ENCODE results near the gene CTBP2.
"Not testable (repeated sequence)": the region's sequence is repeated elsewhere in the genome, so short reads cannot be mapped to it uniquely, and the experiment has no call there.

CTBP2 gene

DNA sequence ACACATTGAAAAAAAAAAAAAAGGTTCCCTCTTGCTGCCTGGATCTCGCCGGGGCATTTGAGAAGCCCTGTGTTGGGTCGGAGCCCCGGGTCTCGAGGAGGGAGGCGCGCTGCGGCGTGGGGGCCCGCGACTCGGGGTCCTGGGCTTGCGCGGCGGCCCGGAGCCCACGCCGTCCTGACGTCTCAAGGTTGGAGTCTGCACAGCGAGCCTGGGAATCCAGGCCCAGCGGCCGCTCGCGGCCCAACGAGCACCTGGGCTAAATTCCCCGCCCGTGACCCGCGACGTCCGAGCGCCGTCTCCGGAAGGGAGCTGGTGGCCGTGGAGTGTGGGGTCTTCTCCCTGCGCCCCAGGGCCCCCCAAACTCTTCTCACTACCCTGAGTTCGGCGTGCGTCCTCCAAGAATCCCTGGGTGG is 1.4 kb upstream of the CTBP2 start:
- DNase-seq (ENCODE audit: low read depth, low spot score) = no peak
- no peak overlapping the region for H3K4me3 ChIP-seq (ENCODE audit: low read length)

DNA sequence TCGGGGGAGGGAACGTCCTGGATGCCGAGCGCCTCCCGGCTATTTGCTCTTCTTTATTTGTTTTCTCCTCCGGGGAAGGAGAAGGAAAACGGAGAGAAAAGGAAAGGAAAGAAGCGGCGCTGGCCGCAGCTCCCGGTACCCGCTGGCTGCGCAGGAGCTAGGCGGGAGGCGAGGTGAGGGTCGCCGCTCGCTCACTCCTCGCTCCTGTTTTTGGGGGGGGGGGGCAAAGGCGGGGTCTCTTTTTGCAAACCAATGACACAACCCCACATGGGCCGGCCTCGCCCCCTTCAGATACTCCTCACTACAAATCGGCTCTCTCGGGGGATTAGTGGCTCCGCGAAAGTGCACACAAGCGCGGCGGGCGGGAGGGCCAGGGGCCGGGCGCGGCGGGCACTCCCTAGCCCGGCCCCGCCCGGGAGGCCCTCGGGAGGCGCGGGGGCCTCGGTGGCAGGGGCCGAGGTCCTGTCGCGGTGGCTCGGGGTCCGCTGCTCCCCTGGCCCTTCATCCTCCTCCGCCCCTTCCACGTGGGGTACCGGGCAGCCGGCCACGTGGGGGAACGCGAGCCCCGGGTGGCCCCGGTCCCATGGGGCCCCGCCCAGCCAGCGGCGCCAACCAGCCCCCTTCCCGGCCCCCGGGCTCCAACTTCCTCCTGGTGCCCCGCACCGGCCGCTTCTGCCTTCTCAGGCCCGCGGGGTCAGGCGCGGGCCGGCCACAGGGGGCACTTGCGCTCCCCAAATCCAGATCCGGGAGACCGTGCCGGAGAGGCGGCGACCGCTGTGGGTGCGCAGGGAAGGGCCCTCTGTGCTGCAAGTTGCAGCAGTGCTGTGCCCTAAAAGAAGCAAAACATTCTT is 718 bp upstream of the CTBP2 start:
- H3K4me3 ChIP-seq (ENCODE audit: low read length) = no peak overlapping the region
- no peak for DNase-seq (ENCODE audit: low read depth, low spot score)

DNA sequence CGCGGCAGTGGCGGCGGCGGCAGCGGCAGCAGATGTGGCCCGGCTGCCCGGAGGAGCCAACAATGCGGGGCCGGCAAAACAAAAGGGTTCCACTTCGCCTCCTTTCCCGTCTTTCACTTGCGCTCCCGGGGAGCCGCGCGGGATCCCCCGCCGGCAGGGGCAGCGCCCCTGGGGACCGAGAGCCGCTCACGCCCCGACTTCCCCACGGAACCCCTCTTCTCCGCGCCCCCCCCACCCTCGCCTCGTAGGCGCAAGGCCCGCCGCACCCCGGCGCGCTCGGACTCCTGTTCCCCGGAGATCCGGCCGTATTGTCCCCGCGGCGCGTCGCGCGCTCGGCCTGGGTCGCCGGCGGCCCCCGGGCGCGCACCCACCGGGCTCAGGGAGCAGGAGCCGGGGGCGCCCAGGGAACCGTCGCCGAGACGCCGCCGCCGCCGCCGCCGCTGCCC is 854 bp downstream of the CTBP2 start:
- no peak for DNase-seq (ENCODE audit: low read depth, low spot score)
- H3K4me3 ChIP-seq (ENCODE audit: low read length) = no peak overlapping the region

DNA sequence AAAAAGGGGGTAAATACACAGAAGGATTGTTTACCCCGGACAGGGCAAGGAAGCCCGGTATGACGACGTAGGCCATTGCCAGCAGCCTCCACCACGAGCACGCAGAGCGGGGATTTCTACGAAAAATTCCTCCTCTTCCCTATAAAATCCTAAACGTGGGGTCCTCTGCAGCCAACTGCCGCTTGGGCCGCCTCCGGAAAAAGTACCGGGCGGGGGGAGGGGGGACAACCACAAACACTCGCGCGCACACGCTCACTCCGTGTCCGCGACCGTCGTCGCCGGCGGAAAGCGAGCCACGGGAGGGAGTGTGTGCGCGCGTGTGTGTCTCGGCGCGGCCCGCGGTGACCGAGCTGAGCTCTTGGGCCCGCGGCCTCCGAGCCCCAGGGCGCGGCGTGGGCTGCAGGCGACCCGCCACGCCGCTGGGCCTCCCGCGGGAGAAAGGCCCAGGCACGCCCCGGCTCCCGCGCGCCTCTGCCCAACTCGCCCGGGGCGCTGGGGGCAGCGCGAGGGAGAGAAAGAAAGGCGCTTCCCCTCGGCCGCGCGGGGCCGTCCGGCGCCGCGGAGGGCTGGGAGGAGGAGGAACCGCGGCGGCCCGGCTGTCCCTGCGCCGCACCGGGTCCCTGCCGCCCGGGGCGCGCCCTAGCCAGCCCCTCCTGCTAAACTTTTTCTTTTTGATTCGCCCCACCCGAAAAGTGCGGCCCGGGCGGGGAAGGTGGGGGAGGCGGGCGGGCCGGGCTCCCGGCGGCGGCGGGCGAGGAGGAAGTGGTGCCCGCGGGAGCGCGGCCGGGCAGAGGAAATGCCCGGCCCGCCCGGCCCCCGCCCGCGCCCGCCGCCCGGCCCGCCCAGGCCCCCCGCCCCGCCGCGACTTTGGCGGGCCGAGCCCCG is 1.5 kb downstream of the CTBP2 start:
- H3K4me3 ChIP-seq (ENCODE audit: low read length) = no peak overlapping the region
- DNase-seq (ENCODE audit: low read depth, low spot score) = no peak

DNA sequence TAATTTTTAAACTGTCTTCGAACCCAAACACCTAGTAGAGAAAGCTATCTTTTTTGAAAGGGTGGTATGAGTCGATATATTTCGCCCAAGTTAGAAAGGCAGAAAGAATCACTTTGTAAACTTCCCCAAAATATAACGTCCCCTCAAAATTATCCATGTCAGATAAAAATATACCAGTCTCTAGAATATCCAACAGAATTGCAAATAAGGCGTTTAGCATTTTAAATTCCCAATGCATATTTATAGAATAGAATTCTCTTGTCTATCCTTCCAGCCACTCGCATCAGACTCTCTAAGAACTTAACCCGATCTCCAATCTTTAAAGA is 2.1 kb downstream of the CTBP2 start:
- H3K4me3 ChIP-seq (ENCODE audit: low read length) = no peak overlapping the region
- DNase-seq (ENCODE audit: low read depth, low spot score) = no peak

DNA sequence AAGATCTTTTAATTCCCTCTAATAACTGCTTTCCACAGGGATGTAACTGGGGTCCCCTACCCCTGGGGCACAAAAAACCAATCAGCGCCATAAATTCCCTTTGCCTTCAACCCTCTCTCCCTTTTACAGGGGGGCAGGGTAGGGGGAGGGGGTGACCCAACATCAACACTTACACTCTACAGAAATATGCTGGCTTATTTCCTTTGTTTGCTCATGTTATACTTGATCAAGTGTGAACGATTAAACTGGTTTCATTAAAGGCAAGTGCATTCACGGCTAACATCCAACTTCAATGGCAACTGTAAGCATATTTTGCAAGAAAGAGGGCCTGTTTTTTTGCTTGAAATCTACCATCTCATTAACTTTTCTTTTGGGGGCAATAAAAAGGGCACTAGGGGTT is 2.9 kb downstream of the CTBP2 start:
- no peak for DNase-seq (ENCODE audit: low read depth, low spot score)
- H3K4me3 ChIP-seq (ENCODE audit: low read length) = no peak overlapping the region

DNA sequence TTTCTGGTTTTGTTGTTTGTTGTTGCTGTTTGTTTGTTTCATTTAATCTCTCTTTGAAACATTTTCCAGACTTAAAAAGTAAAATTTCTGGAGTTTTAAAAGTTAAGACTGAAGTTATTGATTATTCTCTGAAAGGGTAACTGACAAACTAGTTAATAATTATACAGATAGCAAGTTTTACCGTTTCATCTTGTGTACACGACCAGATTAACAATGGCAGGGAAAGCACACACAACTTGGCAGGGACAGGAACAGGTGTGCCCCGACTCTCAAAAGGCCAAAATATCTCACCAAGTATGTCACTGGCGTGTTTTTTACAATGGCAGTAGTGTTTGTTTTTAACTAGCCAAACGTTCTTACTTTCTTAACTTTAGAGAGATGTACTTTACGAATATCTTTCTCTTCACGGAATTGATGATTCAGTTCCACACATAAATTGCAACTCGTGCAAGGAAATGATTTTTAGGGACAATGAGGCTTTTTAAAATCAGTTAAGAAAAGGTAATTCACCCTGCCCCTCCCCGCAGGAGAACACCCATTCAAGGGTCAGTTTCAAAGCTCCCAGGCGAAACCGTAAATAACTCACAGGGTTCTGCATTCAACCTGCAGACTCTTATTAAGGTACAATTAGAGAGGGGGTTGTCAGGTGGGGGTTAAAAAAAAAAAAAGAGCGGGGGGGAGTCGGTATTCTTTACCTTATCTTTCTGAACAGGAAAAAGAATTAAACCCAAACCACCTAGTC is 3.5 kb downstream of the CTBP2 start:
- H3K4me3 ChIP-seq (ENCODE audit: low read length) = no peak overlapping the region
- no peak for DNase-seq (ENCODE audit: low read depth, low spot score)

DNA sequence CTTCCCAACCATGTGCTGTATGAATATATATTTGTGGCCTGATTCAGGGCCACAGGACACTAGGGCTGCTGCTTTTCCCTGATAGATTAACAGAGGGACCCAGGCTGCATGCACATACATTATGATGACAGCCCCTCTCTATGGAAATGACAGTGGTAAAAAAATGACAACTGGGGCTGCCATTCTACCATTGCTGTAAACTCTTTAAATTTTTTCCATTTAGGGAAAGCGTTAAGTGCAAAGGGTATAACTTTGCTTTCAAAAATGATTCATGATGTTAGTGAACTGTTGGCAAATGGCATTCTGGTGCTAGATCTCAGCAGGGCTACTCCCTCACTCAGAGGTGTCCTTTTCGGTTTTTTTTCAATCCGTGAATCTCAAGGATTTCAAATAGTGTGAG is 4.2 kb downstream of the CTBP2 start:
- no peak overlapping the region for H3K4me3 ChIP-seq (ENCODE audit: low read length)
- DNase-seq (ENCODE audit: low read depth, low spot score) = no peak

DNA sequence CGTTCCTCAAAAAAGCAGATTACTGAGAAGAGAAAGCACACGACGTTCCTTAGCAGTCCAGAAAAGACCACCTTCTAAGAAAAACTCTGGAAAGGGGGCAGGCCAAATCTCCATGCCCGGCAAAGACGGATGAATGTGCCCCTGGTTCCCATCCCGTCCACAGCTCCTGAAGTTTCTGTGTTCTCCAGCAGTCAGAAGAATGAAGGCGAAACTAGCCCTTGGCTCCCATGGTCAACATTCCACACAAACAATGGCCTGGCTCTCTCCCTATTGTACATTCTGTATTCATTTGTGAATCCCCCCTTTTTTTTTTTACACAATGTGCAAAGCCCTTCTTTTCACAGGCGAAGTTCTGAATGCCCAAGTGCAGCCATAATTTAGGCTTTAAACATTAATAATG is 5.3 kb downstream of the CTBP2 start:
- H3K4me3 ChIP-seq (ENCODE audit: low read length) = no peak overlapping the region
- DNase-seq (ENCODE audit: low read depth, low spot score) = no peak

DNA sequence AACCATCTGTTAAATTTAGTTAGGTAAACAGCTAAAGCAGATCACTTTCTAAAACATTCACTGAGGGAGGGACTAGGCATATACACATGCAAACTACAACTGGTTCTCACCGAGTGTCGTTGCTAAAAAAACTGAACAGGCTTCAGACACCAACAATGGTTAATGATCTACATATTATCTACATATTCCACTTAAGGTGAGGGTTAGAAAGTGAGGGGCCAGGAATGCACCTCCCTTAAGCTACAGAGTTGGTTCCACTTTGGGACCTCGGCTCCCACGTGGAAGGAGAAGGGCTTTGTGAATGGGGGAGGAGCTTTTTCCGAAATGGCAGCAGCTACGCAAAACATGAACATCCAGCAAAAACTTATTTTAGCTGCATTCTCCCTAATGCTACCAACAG is 5.8 kb downstream of the CTBP2 start:
- no peak overlapping the region for H3K4me3 ChIP-seq (ENCODE audit: low read length)

DNA sequence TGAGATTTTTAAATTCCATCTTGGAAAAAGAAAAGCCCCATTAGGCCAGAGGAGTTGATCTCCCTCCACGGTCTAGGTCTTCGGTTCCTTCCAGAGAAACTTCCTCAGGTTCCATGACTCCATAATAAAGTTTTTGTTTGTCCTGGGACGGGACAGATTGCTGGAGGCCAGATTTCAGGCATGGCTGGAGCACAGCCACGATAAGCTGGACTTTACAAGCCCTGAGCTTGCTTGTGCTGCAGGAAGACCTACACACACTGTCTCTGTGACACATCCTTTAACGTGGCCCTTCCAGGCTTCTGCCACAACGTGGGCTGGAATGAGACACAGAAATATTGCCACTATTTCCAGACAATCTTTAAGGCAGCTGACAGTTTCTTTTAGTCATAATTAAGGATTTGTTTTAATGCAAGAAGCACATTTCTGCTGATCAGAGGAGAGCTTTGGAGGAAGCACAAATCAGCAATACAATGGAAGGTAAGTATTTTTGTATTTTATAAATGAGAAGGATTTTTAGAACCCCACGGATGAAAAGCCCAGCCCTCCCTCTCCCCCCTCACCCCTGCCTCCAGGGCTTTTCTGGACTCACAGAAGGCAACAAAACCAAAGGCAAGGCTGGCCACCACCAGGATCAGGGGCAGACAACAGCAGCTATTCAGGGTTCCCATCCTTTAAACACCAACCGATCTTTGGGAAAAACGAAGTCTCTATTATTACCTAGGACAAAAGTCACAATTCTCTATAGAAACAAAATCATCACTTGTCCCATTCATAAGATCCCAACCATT is 6.5 kb downstream of the CTBP2 start:
- H3K4me3 ChIP-seq (ENCODE audit: low read length) = no peak overlapping the region
- no peak for DNase-seq (ENCODE audit: low read depth, low spot score)

More for the DNA sequence above, 5.8 kb downstream of the CTBP2 start:
- DNase-seq (ENCODE audit: low read depth, low spot score) = no peak

DNA sequence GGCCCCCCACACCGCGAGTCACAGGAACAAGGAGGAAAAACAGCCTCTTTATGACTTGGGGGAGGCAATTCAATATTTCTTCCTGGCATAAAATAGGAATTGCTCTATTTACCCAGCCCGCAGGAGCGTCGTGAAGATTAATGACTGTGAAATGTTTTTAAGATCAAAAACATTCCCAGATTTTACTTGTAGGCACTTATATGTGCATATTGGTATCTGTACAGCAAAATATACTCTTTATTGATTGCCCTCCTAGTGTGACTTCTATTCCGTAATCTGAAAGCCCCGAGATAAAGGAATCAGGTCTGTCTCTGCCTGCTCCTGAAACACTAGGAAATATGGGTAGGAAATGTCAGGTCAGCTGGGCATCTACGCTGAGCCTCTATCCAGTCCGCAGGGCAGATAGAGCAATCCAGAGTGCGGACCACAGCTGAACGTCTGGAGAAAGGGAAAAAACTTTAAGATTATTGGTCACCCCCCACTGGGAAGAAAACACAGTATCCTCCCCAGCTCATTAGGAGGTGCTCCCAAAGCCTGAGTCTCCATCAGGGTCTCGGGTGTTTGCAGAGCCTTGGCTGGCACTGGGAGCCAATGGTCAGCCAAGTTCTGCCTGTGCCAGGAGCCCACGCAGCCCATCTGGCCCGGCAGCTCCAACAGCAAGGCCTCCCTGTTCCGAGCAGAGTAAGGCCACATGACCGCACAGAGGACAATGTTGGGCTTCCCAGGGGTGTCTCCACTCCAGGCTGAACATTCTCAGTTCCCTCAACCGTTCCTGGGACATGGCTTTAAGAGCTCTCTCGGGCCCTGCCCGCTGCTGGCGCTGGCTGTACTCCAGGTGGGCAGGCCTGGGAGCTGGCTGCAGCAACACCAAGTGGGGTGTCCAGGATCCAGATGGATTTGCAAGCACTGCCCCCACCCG is 7.7 kb downstream of the CTBP2 start:
- DNase-seq (ENCODE audit: low read depth, low spot score) = no peak
- no peak overlapping the region for H3K4me3 ChIP-seq (ENCODE audit: low read length)

DNA sequence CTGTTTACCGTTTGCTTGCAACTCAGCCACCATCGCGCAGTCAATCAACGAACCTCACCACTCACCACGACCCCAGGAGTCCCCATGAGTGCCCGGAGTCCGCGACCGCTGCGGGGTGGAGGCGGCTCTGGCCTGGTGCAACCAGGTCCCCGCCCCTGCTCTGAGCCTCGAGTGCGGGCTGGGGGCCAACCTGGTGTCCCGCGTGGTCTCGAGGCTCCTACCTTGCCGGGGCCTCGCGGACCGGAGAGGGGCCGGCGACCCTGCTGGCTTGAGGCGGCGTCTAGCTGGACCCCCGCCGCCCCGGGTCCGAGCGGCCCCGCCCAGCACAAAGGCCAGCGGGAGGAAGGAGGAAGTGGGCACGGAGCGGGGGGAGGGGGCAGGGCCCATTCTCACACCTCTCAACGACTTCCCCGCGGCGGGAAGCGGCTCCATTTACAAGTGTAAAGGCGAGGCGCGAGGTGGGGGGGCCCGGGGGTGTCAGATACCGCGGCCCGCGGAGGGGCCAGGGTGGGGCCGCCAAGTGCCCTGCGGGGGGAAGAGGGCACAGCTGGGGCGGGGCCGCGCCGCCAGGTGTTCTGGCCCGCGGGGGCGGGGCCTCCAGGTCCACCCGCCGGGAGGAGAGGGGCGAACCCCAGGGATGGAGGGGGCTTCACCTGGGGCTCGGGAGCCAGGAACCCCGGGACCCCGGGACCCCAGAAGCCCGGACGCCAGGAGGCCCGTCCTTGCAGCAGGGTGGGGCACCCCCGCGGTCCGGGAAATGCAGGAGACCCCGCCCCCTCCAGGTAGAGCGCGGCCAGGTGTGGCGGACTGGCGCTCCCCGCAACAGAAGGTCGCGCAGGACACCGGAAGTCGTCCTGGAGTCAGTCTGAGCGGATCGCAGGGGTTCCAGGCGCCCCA is 8.6 kb downstream of the CTBP2 start:
- no peak for DNase-seq (ENCODE audit: low read depth, low spot score)
- H3K4me3 ChIP-seq (ENCODE audit: low read length) = no peak overlapping the region

DNA sequence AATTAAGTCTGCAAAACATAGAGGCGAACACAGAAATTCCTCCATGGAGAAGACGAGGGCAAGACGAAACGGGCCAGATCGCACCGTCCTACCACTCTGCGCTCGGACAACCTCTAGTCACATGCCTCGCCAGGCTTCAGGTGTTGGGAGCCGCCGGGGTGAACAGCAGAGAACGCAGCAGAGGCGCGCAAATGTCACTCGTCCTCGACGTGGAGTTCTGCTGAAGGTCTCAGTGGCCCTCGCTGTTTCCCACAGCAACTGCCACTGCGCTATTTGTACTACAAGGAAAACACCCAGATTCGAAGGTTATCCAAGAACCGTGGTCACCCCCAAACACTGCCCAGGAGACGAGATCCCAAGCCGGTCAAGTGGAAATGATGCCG is 9.2 kb downstream of the CTBP2 start:
- DNase-seq (ENCODE audit: low read depth, low spot score) = no peak
- H3K4me3 ChIP-seq (ENCODE audit: low read length) = no peak overlapping the region

DNA sequence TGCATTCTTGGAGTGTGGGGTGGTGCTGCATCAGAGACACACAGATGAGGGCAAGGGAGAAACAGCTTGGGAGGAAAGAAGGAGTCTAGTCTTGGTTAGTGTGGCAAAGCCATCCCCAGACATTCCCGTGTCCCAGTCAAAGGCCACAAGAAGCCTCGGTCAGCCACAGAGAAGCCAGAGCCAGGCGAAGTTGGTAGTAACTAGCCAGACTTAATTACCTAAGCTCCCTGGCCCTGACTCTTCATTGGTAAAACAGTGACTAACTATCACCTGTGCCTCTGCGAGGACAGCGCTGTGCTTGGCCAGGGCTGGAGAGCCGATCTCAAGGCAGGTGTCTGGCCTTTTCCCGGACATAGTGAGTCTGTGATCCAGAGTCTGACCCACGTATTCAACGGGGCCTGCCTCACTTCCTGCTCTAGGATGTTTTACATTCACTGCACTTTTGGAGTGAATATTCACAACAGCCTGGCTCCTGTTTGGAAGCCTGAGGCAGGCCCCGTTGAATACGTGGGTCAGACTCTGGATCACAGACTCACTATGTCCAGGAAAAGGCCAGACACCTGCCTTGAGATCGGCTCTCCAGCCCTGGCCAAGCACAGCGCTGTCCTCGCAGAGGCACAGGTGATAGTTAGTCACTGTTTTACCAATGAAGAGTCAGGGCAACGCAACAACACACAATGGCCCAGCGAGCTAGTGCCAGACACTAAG is 9.8 kb downstream of the CTBP2 start:
- DNase-seq (ENCODE audit: low read depth, low spot score); H3K4me3 ChIP-seq (ENCODE audit: low read length): not testable (repeated sequence)

DNA sequence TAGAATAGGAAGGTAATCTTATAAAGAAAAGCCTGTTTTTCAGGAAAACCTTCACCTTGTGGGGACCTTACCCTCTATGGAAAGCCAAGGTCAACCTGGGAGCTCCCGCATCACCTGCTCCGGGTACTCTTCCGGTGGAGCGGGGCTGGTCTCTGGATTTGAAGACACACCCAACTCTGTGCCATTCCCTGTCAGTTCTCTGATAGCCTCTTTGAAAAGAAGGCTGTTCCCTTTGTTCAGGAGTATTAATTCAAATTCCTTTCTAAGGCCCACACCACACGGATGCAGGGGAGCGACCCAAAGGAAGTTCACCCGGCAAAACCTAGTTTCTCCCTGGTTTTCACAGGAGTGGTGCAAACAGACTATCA is 10.7 kb downstream of the CTBP2 start:
- no peak for DNase-seq (ENCODE audit: low read depth, low spot score)
- H3K4me3 ChIP-seq (ENCODE audit: low read length) = no peak overlapping the region
